ENCODE data around the gene RCAN2.

GRCh38 chr6:46279874-46280273, 211.4 kb downstream of the RCAN2 start:
- no peak for TF ChIP-seq CTCF (IDR thresholded peaks at IDR 0.05)
- TF ChIP-seq EP300 (IDR thresholded peaks at IDR 0.05), result no peak

Data from upper lobe of left lung (tissue), 4 donors.